ENCODE results near the gene RCOR2.
"Not testable (repeated sequence)": the region's sequence is repeated elsewhere in the genome, so short reads cannot be mapped to it uniquely, and the experiment has no call there.

Gene RCOR2

GRCh38 chr11:63876616-63877015, 40.3 kb downstream of the RCOR2 start:
- no peak for DNase-seq (ENCODE audit: low spot score)

GRCh38 chr11:63875506-63876065, 41.4 kb downstream of the RCOR2 start:
- DNase-seq (ENCODE audit: low spot score) = no peak

GRCh38 chr11:63874511-63874910, 42.5 kb downstream of the RCOR2 start:
- no peak for DNase-seq (ENCODE audit: low spot score)

- no peak for DNase-seq (ENCODE audit: low spot score)
These were observed 43.7 kb downstream of the RCOR2 start for GRCh38 chr11:63873311-63873710.

- DNase-seq (ENCODE audit: low spot score) = no peak
These were observed 44.2 kb downstream of the RCOR2 start for GRCh38 chr11:63872800-63873197.

- peak; percentile 94 for DNase-seq (ENCODE audit: low spot score)
These were observed 44.8 kb downstream of the RCOR2 start for GRCh38 chr11:63871962-63872799.

GRCh38 chr11:63870351-63871140, 46.4 kb downstream of the RCOR2 start:
- DNase-seq (ENCODE audit: low spot score) = no peak

- DNase-seq (ENCODE audit: low spot score) = no peak
These were observed 47.3 kb downstream of the RCOR2 start for GRCh38 chr11:63869683-63870082.

GRCh38 chr11:63869171-63869591, 47.8 kb downstream of the RCOR2 start:
- no peak for DNase-seq (ENCODE audit: low spot score)

- DNase-seq (ENCODE audit: low spot score) = no peak
These were observed 48.4 kb downstream of the RCOR2 start for GRCh38 chr11:63868399-63869064.

- DNase-seq (ENCODE audit: low spot score) = no peak
These were observed 49.5 kb downstream of the RCOR2 start for GRCh38 chr11:63867511-63867910.

- DNase-seq (ENCODE audit: low spot score) = peak; percentile 50
These were observed 50.8 kb downstream of the RCOR2 start for GRCh38 chr11:63866211-63866610.

- not testable (repeated sequence) for DNase-seq (ENCODE audit: low spot score)
These were observed 53.3 kb downstream of the RCOR2 start for GRCh38 chr11:63863620-63864019.

GRCh38 chr11:63862923-63863322, 54.0 kb downstream of the RCOR2 start:
- peak; percentile 43 for DNase-seq (ENCODE audit: low spot score)

Measured in Ammon's horn (tissue), 1 donor.